ENCODE results near the gene HADH. TPM values are rescaled to one million over a fixed set of nuclear protein-coding genes. Genes with fewer than 3 reads are reported as not detected.
"Not testable (repeated sequence)": the region's sequence is repeated elsewhere in the genome, so short reads cannot be mapped to it uniquely, and the experiment has no call there.

HADH gene
- total RNA-seq, 1 donor from 2014 or later: 30.9 TPM

- no peak for DNase-seq (ENCODE audit: extremely low spot score in 2 of 2)
- Histone ChIP-seq H3K9me3 (no peaks in the 10 kb centered on the region), H3K36me3 (peaks cover 0 to 12% of the 10 kb centered on the region in 2 donors), H3K4me1 (no peaks in the 10 kb centered on the region), H3K27ac (no peak overlapping the region), H3K4me3 (no peak overlapping the region), H3K27me3 (no peaks in the 10 kb centered on the region)
- TF ChIP-seq CTCF (IDR thresholded peaks at IDR 0.05): no peak
- no peak for TF ChIP-seq POLR2A (IDR thresholded peaks at IDR 0.05)
- no peak for TF ChIP-seq POLR2AphosphoS5 (IDR thresholded peaks at IDR 0.05; ENCODE audit: insufficient read depth in 1 of 2, low read depth in 1 of 2)
- intact Hi-C loops (cut with DNase I): no loop called here
These were observed 18.3 kb downstream of the HADH start for GRCh38 chr4:108007984-108008383.

GRCh38 chr4:108008721-108009120 is 19.0 kb downstream of the HADH start:
- intact Hi-C loops (cut with DNase I): no loop called here
- H3K36me3 ChIP-seq: peaks cover 0 to 12% of the 10 kb centered on the region in 2 donors
- no peaks in the 10 kb centered on the region for H3K27me3 ChIP-seq
- no peak for DNase-seq (ENCODE audit: extremely low spot score in 2 of 2)
- H3K4me3 ChIP-seq: no peak overlapping the region
- TF ChIP-seq POLR2A (IDR thresholded peaks at IDR 0.05): no peak
- TF ChIP-seq CTCF (IDR thresholded peaks at IDR 0.05): no peak
- no peak for TF ChIP-seq POLR2AphosphoS5 (IDR thresholded peaks at IDR 0.05; ENCODE audit: insufficient read depth in 1 of 2, low read depth in 1 of 2)
- H3K27ac ChIP-seq: no peak overlapping the region
- H3K9me3 ChIP-seq: no peaks in the 10 kb centered on the region
- no peaks in the 10 kb centered on the region for H3K4me1 ChIP-seq

GRCh38 chr4:108010167-108010566 is 20.5 kb downstream of the HADH start:
- intact Hi-C loops (cut with DNase I): no loop called here
- Histone ChIP-seq H3K4me1 (no peaks in the 10 kb centered on the region), H3K27me3 (no peaks in the 10 kb centered on the region), H3K36me3 (peaks cover 0 to 23% of the 10 kb centered on the region in 2 donors), H3K9me3 (no peaks in the 10 kb centered on the region), H3K4me3 (no peak overlapping the region), H3K27ac (no peak overlapping the region)
- TF ChIP-seq CTCF (IDR thresholded peaks at IDR 0.05): no peak
- TF ChIP-seq POLR2AphosphoS5 (IDR thresholded peaks at IDR 0.05; ENCODE audit: insufficient read depth in 1 of 2, low read depth in 1 of 2): no peak
- TF ChIP-seq POLR2A (IDR thresholded peaks at IDR 0.05): no peak
- DNase-seq (ENCODE audit: extremely low spot score in 2 of 2): no peak

- peaks cover 0 to 34% of the 10 kb centered on the region in 2 donors for H3K36me3 ChIP-seq
- H3K4me1 ChIP-seq; H3K4me3 ChIP-seq; H3K27me3 ChIP-seq; H3K27ac ChIP-seq; intact Hi-C loops (cut with DNase I); DNase-seq (ENCODE audit: extremely low spot score in 2 of 2); H3K9me3 ChIP-seq: not testable (repeated sequence)
These were observed 22.7 kb downstream of the HADH start for GRCh38 chr4:108012382-108012781.

- Histone ChIP-seq H3K27ac (no peak overlapping the region), H3K4me1 (no peaks in the 10 kb centered on the region), H3K4me3 (no peak overlapping the region), H3K36me3 (peaks cover 0 to 34% of the 10 kb centered on the region in 2 donors), H3K9me3 (no peaks in the 10 kb centered on the region), H3K27me3 (no peaks in the 10 kb centered on the region)
- intact Hi-C loops (cut with DNase I): no loop called here
- TF ChIP-seq POLR2AphosphoS5 (IDR thresholded peaks at IDR 0.05; ENCODE audit: insufficient read depth in 1 of 2, low read depth in 1 of 2) (no peak), CTCF (IDR thresholded peaks at IDR 0.05) (no peak), POLR2A (IDR thresholded peaks at IDR 0.05) (no peak)
- DNase-seq (ENCODE audit: extremely low spot score in 2 of 2): no peak
These were observed 23.6 kb downstream of the HADH start for GRCh38 chr4:108013327-108013726.

GRCh38 chr4:108013955-108014354 is 24.3 kb downstream of the HADH start:
- TF ChIP-seq POLR2AphosphoS5 (IDR thresholded peaks at IDR 0.05; ENCODE audit: insufficient read depth in 1 of 2, low read depth in 1 of 2) (no peak), POLR2A (IDR thresholded peaks at IDR 0.05) (no peak), CTCF (IDR thresholded peaks at IDR 0.05) (no peak)
- Histone ChIP-seq H3K4me1 (no peaks in the 10 kb centered on the region), H3K27me3 (no peaks in the 10 kb centered on the region), H3K27ac (no peak overlapping the region), H3K4me3 (no peak overlapping the region), H3K36me3 (peaks cover 0 to 34% of the 10 kb centered on the region in 2 donors), H3K9me3 (no peaks in the 10 kb centered on the region)
- intact Hi-C loops (cut with DNase I): no loop called here
- no peak for DNase-seq (ENCODE audit: extremely low spot score in 2 of 2)

Data from vagina (tissue), 2 donors.